ENCODE data around the gene STARD10.

STARD10 gene

GRCh38 chr11:72781313-72782080, 12.3 kb downstream of the STARD10 start:
- TF ChIP-seq SIN3A (IDR thresholded peaks at IDR 0.05; ENCODE audit: borderline replicate concordance, insufficient read depth, low read length): no peak
- no peak for TF ChIP-seq TAF1 (IDR thresholded peaks at IDR 0.05; ENCODE audit: borderline replicate concordance, insufficient read depth, low read length)
- TF ChIP-seq FOXP2 (optimal IDR thresholded peaks at IDR 0.05; ENCODE audit: borderline replicate concordance, extremely low read depth, extremely low read length, insufficient read depth): no peak
- TF ChIP-seq POLR2AphosphoS5 (IDR thresholded peaks at IDR 0.05; ENCODE audit: low read depth, low read length): no peak
- no peak for TF ChIP-seq REST (IDR thresholded peaks at IDR 0.05; ENCODE audit: insufficient read depth in 1 of 2, low read depth in 2 of 2, low read length in 2 of 2)

- TF ChIP-seq TAF1 (IDR thresholded peaks at IDR 0.05; ENCODE audit: borderline replicate concordance, insufficient read depth, low read length) (no peak), POLR2AphosphoS5 (IDR thresholded peaks at IDR 0.05; ENCODE audit: low read depth, low read length) (no peak), REST (IDR thresholded peaks at IDR 0.05; ENCODE audit: insufficient read depth in 1 of 2, low read depth in 2 of 2, low read length in 2 of 2) (no peak), FOXP2 (optimal IDR thresholded peaks at IDR 0.05; ENCODE audit: borderline replicate concordance, extremely low read depth, extremely low read length, insufficient read depth) (no peak), SIN3A (IDR thresholded peaks at IDR 0.05; ENCODE audit: borderline replicate concordance, insufficient read depth, low read length) (no peak)
Measured at GRCh38 chr11:72781063-72781312, 12.9 kb downstream of the STARD10 start.

- TF ChIP-seq REST (IDR thresholded peaks at IDR 0.05; ENCODE audit: insufficient read depth in 1 of 2, low read depth in 2 of 2, low read length in 2 of 2): no peak
Measured at GRCh38 chr11:72780296-72781062, 13.4 kb downstream of the STARD10 start.

GRCh38 chr11:72779495-72780128, 14.2 kb downstream of the STARD10 start:
- TF ChIP-seq FOXP2 (optimal IDR thresholded peaks at IDR 0.05; ENCODE audit: borderline replicate concordance, extremely low read depth, extremely low read length, insufficient read depth): no peak
- no peak for TF ChIP-seq SIN3A (IDR thresholded peaks at IDR 0.05; ENCODE audit: borderline replicate concordance, insufficient read depth, low read length)
- TF ChIP-seq REST (IDR thresholded peaks at IDR 0.05; ENCODE audit: insufficient read depth in 1 of 2, low read depth in 2 of 2, low read length in 2 of 2): no peak
- no peak for TF ChIP-seq POLR2AphosphoS5 (IDR thresholded peaks at IDR 0.05; ENCODE audit: low read depth, low read length)

All from PFSK-1 (cell line).